DMS153 treated with DMSO at 0.1 percent for 48 hours (cell line): Measurements from ENCODE around the gene CCR5AS.
"Not testable (repeated sequence)": the region's sequence is repeated elsewhere in the genome, so short reads cannot be mapped to it uniquely, and the experiment has no call there.

ENCODE experiments used
- DNase-seq: peaks from one replicate; lab custom pipeline; 2025; ENCODE audit not compliant: unreplicated experiment; lab: John Stamatoyannopoulos, UW

CCR5AS gene

GRCh38 chr3:46358466-46358865, 48.4 kb downstream of the CCR5AS start:
- no peak for DNase-seq

GRCh38 chr3:46356909-46357308, 50.0 kb downstream of the CCR5AS start:
- DNase-seq = no peak

- DNase-seq = no peak
These were observed 50.6 kb downstream of the CCR5AS start for GRCh38 chr3:46356276-46356675.

- no peak for DNase-seq
These were observed 51.9 kb downstream of the CCR5AS start for GRCh38 chr3:46354984-46355383.

GRCh38 chr3:46354478-46354877, 52.4 kb downstream of the CCR5AS start:
- no peak for DNase-seq

GRCh38 chr3:46353647-46354410, 53.0 kb downstream of the CCR5AS start, which contains the start of gene CCR2:
Gene CCR2, plus strand, starts transcription at chr3:46354111. Its CDS starts 3,417 bp downstream, at chr3:46357528.
- DNase-seq = no peak

- no peak for DNase-seq
These were observed 53.8 kb downstream of the CCR5AS start for GRCh38 chr3:46353090-46353489.

GRCh38 chr3:46351646-46352045, 55.2 kb downstream of the CCR5AS start:
- DNase-seq = no peak

- no peak for DNase-seq
These were observed 56.7 kb downstream of the CCR5AS start for GRCh38 chr3:46350262-46350565.

GRCh38 chr3:46349484-46350261, 57.2 kb downstream of the CCR5AS start:
- DNase-seq = no peak

- DNase-seq = no peak
These were observed 57.9 kb downstream of the CCR5AS start for GRCh38 chr3:46348823-46349482.

GRCh38 chr3:46344476-46344875, 62.4 kb downstream of the CCR5AS start:
- no peak for DNase-seq

- DNase-seq = no peak
These were observed 68.0 kb downstream of the CCR5AS start for GRCh38 chr3:46338840-46339239.

- no peak for DNase-seq
These were observed 69.0 kb downstream of the CCR5AS start for GRCh38 chr3:46337911-46338310.

- no peak for DNase-seq
These were observed 71.3 kb downstream of the CCR5AS start for GRCh38 chr3:46335541-46335940.

GRCh38 chr3:46334741-46335478, 72.0 kb downstream of the CCR5AS start:
- no peak for DNase-seq

GRCh38 chr3:46330676-46331075, 76.2 kb downstream of the CCR5AS start:
- not testable (repeated sequence) for DNase-seq

GRCh38 chr3:46325645-46326300, 81.1 kb downstream of the CCR5AS start:
- no peak for DNase-seq

GRCh38 chr3:46324036-46324435, 82.8 kb downstream of the CCR5AS start:
- no peak for DNase-seq

GRCh38 chr3:46321461-46322104, 85.3 kb downstream of the CCR5AS start:
- DNase-seq = no peak
